OCI-LY1 (cell line): ENCODE measurements around the gene TMEM266.

Experiments used
- H2AFZ ChIP-seq: fragments of 200-600 bp; sonication (generic), shearing (Covaris generic); 2 replicates; pipeline ENCODE4 v1.6.0; 2014; ENCODE audit warnings: antibody characterized with exemption, mild to moderate bottlenecking, low read length
- H3F3A ChIP-seq: fragments of 200-600 bp; sonication (generic), shearing (Covaris generic); 2 replicates; pipeline ENCODE4 v1.6.0; 2014; ENCODE audit warnings: mild to moderate bottlenecking, antibody characterized with exemption, low read length, moderate library complexity; ENCODE audit not compliant: insufficient read depth
- H3K27ac ChIP-seq: fragments of 200-600 bp; sonication (generic); 2 replicates; pipeline ENCODE4 v1.5.1; 2014; ENCODE audit warnings: low read length, mixed run types, mild to moderate bottlenecking, low read depth; ENCODE audit not compliant: poor library complexity, severe bottlenecking
- H3K27me3 ChIP-seq: fragments of 200-600 bp; sonication (generic); 2 replicates; pipeline ENCODE4 v1.6.0; 2014; ENCODE audit warnings: antibody characterized with exemption, mild to moderate bottlenecking, low read length, moderate library complexity; ENCODE audit not compliant: insufficient read depth
- H3K36me3 ChIP-seq: fragments of 200-600 bp; sonication (generic); 2 replicates; pipeline ENCODE4 v1.6.1; 2014; ENCODE audit warnings: mild to moderate bottlenecking, antibody characterized with exemption, low read length, moderate library complexity, mixed read lengths; ENCODE audit not compliant: insufficient read depth
- H3K4me1 ChIP-seq: fragments of 200-600 bp; sonication (generic); 2 replicates; pipeline ENCODE4 v1.5.1; 2014; ENCODE audit warnings: mild to moderate bottlenecking, low read length, moderate library complexity; ENCODE audit not compliant: insufficient read depth, severe bottlenecking
- H3K4me2 ChIP-seq: fragments of 200-600 bp; sonication (generic), shearing (Covaris generic); 2 replicates; pipeline ENCODE4 v1.6.1; 2014; ENCODE audit warnings: low read length
- H3K4me3 ChIP-seq: fragments of 200-600 bp; sonication (generic); 2 replicates; pipeline ENCODE4 v1.5.1; 2014; ENCODE audit warnings: low read length, low read depth, mild to moderate bottlenecking, mixed read lengths; ENCODE audit not compliant: poor library complexity, severe bottlenecking
- H3K79me2 ChIP-seq: fragments of 200-600 bp; shearing (Covaris generic); 2 replicates; pipeline ENCODE4 v1.6.1; 2016; ENCODE audit warnings: mixed run types, low read length, mixed read lengths; ENCODE audit not compliant: insufficient read depth
- H3K9ac ChIP-seq: fragments of 200-600 bp; sonication (generic), shearing (Covaris generic); 2 replicates; pipeline ENCODE4 v1.6.1; 2014; ENCODE audit warnings: mild to moderate bottlenecking, low read length, mixed read lengths
- H3K9me2 ChIP-seq: fragments of 200-600 bp; sonication (generic), shearing (Covaris generic); 2 replicates; pipeline ENCODE4 v1.6.1; 2014; ENCODE audit warnings: low read depth, mild to moderate bottlenecking, low read length, mixed read lengths
- H3K9me3 ChIP-seq: fragments of 200-600 bp; shearing (Covaris generic); 2 replicates; pipeline ENCODE4 v1.6.1; 2014; ENCODE audit warnings: low read length, mixed read lengths
- H4K20me1 ChIP-seq: fragments of 200-600 bp; sonication (generic), shearing (Covaris generic); 2 replicates; pipeline ENCODE4 v1.6.0; 2016; ENCODE audit warnings: mild to moderate bottlenecking, low read length; ENCODE audit not compliant: insufficient read depth
- EZH2 ChIP-seq: fragments of 200-600 bp; sonication (generic), shearing (Covaris generic); IDR thresholded peaks from 2 replicates; pipeline ENCODE4 v1.8.0; 2017; ENCODE audit warnings: borderline replicate concordance, mixed run types, mild to moderate bottlenecking, antibody characterized with exemption, low read length, moderate library complexity, mixed read lengths
- TF ChIP-seq, protein P1 (sequence below): fragments of 200-600 bp; sonication (generic), shearing (Covaris generic); IDR thresholded peaks from 2 replicates; pipeline ENCODE4 v1.5.1; 2017; ENCODE audit warnings: mild to moderate bottlenecking, antibody characterized with exemption, low read length, moderate library complexity, mixed read lengths

TMEM266 gene

DNA sequence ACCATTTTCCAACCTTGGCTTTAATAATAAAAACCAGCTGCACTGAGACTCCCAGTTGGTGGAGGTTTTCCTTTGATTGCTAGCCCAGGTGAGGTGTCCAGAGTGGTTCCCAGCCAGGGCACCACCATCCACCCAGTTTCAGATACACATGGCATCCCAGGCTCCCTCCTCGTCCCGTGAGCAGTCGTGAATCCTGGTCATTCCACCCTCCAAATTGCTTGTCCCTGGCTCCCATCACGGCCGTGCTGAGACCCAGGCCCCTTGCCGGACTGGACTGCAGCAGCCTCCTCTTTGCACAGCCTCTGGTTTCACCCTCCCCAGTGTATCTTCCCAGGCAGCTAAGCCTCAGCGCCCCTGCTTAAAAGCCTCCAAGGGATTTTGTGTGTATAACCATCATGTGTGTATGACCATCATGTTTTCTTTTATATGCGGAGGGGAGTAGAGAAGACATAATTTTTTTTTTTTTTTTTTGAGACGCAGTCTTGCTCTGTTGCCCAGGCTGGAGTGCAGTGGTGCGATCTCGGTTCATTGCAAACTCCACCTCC, 145.2 kb downstream of the TMEM266 start:
- Histone ChIP-seq H3F3A (no peaks in the 10 kb centered on the region), H3K27me3 (no peaks in the 10 kb centered on the region), H4K20me1 (no peaks in the 10 kb centered on the region), H3K27ac (no peak overlapping the region), H2AFZ (no peak overlapping the region), H3K4me2 (no peak overlapping the region), H3K9me3 (no peaks in the 10 kb centered on the region), H3K4me1 (no peaks in the 10 kb centered on the region), H3K4me3 (no peak overlapping the region), H3K36me3 (peaks cover 10% of the 10 kb centered on the region; the same call in 1 of the 2 replicates), H3K9me2 (no peaks in the 10 kb centered on the region), H3K9ac (no peak overlapping the region), H3K79me2 (no peaks in the 10 kb centered on the region)
- TF ChIP-seq EZH2 = no peak
- TF ChIP-seq, protein P1, sequence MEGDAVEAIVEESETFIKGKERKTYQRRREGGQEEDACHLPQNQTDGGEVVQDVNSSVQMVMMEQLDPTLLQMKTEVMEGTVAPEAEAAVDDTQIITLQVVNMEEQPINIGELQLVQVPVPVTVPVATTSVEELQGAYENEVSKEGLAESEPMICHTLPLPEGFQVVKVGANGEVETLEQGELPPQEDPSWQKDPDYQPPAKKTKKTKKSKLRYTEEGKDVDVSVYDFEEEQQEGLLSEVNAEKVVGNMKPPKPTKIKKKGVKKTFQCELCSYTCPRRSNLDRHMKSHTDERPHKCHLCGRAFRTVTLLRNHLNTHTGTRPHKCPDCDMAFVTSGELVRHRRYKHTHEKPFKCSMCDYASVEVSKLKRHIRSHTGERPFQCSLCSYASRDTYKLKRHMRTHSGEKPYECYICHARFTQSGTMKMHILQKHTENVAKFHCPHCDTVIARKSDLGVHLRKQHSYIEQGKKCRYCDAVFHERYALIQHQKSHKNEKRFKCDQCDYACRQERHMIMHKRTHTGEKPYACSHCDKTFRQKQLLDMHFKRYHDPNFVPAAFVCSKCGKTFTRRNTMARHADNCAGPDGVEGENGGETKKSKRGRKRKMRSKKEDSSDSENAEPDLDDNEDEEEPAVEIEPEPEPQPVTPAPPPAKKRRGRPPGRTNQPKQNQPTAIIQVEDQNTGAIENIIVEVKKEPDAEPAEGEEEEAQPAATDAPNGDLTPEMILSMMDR = no peak

DNA sequence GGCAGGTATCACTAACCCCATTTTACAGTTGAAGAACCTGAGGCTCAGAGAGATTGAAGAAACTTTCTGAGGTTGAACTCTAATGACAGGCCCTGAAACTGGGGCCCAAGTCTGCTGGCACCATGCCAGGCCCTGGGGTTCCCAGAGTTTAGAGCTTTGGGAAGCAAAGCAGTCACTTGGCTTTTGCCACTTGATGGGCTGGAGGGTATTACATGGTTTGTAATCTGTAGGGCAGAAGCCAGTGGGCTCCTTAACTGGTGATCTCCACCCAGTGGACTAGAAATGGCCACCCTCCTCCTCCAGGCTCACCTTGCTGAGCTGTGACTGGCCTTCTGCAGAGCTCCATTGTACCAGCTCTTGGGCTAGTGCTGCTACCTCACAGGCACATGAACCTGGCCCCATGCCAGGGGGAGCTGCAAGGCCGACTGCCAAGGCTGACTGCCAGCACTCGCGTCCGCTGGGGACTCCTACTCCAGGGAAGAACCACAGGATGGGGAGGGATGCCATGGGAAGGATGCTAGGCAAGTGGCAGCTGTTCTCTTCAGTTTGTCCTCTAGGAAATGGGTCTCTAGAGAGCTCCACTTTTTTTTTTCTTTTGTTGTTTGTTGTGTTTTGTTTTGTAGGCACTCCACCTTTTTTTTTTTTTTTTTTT, 146.7 kb downstream of the TMEM266 start:
- no peaks in the 10 kb centered on the region for H4K20me1 ChIP-seq
- H3K9me3 ChIP-seq = no peaks in the 10 kb centered on the region
- TF ChIP-seq, protein P1 = no peak
- TF ChIP-seq EZH2 = no peak
- peaks cover 19% of the 10 kb centered on the region; the same call in 1 of the 2 replicates for H3K36me3 ChIP-seq
- no peaks in the 10 kb centered on the region for H3K4me1 ChIP-seq
- no peak overlapping the region for H2AFZ ChIP-seq
- H3F3A ChIP-seq = no peaks in the 10 kb centered on the region
- no peak overlapping the region for H3K9ac ChIP-seq
- no peak overlapping the region for H3K4me3 ChIP-seq
- H3K4me2 ChIP-seq = no peak overlapping the region
- H3K9me2 ChIP-seq = no peaks in the 10 kb centered on the region
- H3K27me3 ChIP-seq = no peaks in the 10 kb centered on the region
- no peak overlapping the region for H3K27ac ChIP-seq
- H3K79me2 ChIP-seq = no peaks in the 10 kb centered on the region

DNA sequence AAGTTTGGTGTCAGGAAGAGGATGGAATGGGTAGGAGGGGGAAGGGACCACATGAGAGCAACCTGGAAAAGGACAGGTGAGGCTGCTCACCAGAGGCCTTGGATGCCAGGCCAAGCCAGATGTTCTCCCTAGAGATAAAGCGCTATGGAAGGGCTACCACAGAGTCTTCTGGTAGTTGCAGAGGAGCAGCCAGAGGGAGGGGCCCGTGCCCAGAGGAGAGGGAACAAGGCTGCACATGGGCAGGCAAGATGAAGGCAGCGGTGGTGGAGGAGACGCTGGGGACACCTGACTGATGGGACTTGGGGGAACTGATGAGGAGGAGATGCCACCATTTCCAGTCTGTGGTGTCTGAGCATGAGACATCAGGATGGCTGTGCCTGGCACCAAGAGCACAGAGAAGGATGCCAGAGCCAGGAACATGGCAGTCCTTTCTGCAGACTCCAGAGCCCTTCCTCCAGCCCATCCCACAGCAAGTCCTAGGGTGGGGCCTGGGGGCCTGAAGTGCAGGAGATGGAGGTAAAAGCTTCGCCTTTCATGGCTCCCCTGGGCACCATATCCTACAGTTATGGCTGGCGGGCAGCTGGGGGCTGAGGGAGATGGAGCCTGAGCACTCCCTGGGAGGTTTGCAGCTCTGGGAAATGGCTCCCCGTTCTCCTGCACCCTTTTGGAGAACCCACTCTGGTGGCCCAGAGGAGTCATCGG, 148.4 kb downstream of the TMEM266 start:
- H4K20me1 ChIP-seq = no peaks in the 10 kb centered on the region
- no peak overlapping the region for H3K4me2 ChIP-seq
- H3K9me3 ChIP-seq = no peaks in the 10 kb centered on the region
- no peaks in the 10 kb centered on the region for H3K4me1 ChIP-seq
- H3K9ac ChIP-seq = no peak overlapping the region
- H3K4me3 ChIP-seq = no peak overlapping the region
- no peaks in the 10 kb centered on the region for H3F3A ChIP-seq
- peaks cover 37% of the 10 kb centered on the region for H3K36me3 ChIP-seq
- H3K27ac ChIP-seq = no peak overlapping the region
- no peaks in the 10 kb centered on the region for H3K27me3 ChIP-seq
- no peak overlapping the region for H2AFZ ChIP-seq
- H3K9me2 ChIP-seq = no peaks in the 10 kb centered on the region
- TF ChIP-seq, protein P1 = no peak
- no peak for TF ChIP-seq EZH2
- no peaks in the 10 kb centered on the region for H3K79me2 ChIP-seq
